Measurements from ENCODE around the gene STAT5A. TPM values are rescaled to one million over a fixed set of nuclear protein-coding genes. Genes with fewer than 3 reads are reported as not detected.

The STAT5A gene
- total RNA-seq, 1 experiment from 2014 or later = 6.4 TPM

- Mint-ChIP-seq H3K27ac (no peak overlapping the region; a peak in 1 of 7 replicates), H3K4me1 (peaks cover 33 to 38% of the 10 kb centered on the region in 2 experiments), H3K9me3 (no peaks in the 10 kb centered on the region), H3K36me3 (ENCODE audit: insufficient read depth in 1 of 3, low read depth in 3 of 3) (peaks cover 46 to 72% (median 52%) of the 10 kb centered on the region in 3 experiments; a peak in 6 of 7 replicates), H3K27me3 (ENCODE audit: low read depth) (no peaks in the 10 kb centered on the region), H3K4me3 (no peak overlapping the region)
- Histone ChIP-seq H4K8ac (replicated peaks; ENCODE audit: insufficient read length, low read depth, low read length) (no peak overlapping the region), H3K9me3 (ENCODE audit: control insufficient read depth, low read depth, low read length) (no peaks in the 10 kb centered on the region), H3K4ac (ENCODE audit: low read depth, low read length) (no peak overlapping the region), H2BK20ac (ENCODE audit: low read depth, low read length, poor library complexity, severe bottlenecking) (no peak overlapping the region), H3T11ph (ENCODE audit: low read length) (no peak overlapping the region), H2BK120ac (ENCODE audit: low read depth, low read length, poor library complexity, severe bottlenecking) (no peak overlapping the region), H3K56ac (ENCODE audit: insufficient read length, low read depth, low read length) (no peak overlapping the region), H3K23ac (ENCODE audit: insufficient read length, low read depth, low read length) (no peak overlapping the region), H2BK5ac (ENCODE audit: insufficient read length, low read length) (no peak overlapping the region), H4K91ac (ENCODE audit: insufficient read length, low read depth, low read length) (no peak overlapping the region), H2AFZ (ENCODE audit: low read length) (no peak overlapping the region), H3K27ac (ENCODE audit: insufficient read length, low read depth, low read length) (no peak overlapping the region), H3K4me1 (ENCODE audit: insufficient read depth, low read length) (peaks cover 3% of the 10 kb centered on the region; the same call in 1 of the 2 replicates), H2AK5ac (ENCODE audit: insufficient read length, low read length) (no peak overlapping the region), H2BK12ac (ENCODE audit: insufficient read length, low read depth, low read length) (no peak overlapping the region), H3K9ac (ENCODE audit: extremely low read depth, insufficient read length, low read length) (no peak overlapping the region), H2BK15ac (ENCODE audit: low read depth, low read length) (no peak overlapping the region), H3K23me2 (ENCODE audit: insufficient read length, low read depth, low read length, poor library complexity, severe bottlenecking) (no peaks in the 10 kb centered on the region), H3K27me3 (ENCODE audit: insufficient read depth, low read length) (no peaks in the 10 kb centered on the region), H3K18ac (ENCODE audit: insufficient read length, low read depth, low read length) (no peak overlapping the region), H3K4me2 (ENCODE audit: insufficient read depth, insufficient read length, low read length) (no peak overlapping the region), H4K20me1 (ENCODE audit: control insufficient read depth, insufficient read depth, insufficient read length) (no peaks in the 10 kb centered on the region), H3K79me2 (ENCODE audit: insufficient read depth, low read length) (no peaks in the 10 kb centered on the region), H3K14ac (ENCODE audit: insufficient read depth, low read length) (no peak overlapping the region), H4K5ac (ENCODE audit: insufficient read length, low read depth, low read length) (no peak overlapping the region), H3K79me1 (ENCODE audit: insufficient read depth, low read depth, low read length, poor library complexity, severe bottlenecking) (no peaks in the 10 kb centered on the region)
- DNase-seq = no peak
- WGBS (ENCODE audit: extremely low coverage, insufficient read length, low lambda C conversion rate) = no CpG with 5 or more reads among the region's 7 CpGs
- TF ChIP-seq CTCF (conservative IDR thresholded peaks at IDR 0.05) = no peak
Measured at GRCh38 chr17:42325026-42325425, 36.7 kb downstream of the STAT5A start.
